Fibroblast of villous mesenchyme (primary cell): ENCODE data around the gene KRT39. TPM values are rescaled to one million over a fixed set of nuclear protein-coding genes. Genes with fewer than 3 reads are reported as not detected.
A peak's percentile ranks its signal among the peaks of the same experiment; 100 is the strongest.

Experiments used
- DNase-seq: peaks from one replicate; pipeline ENCODE4 v3.0.0-alpha.2; 2010; ENCODE audit warnings: low read depth
- H3K4me3 ChIP-seq: 2 replicates; pipeline ENCODE4 v1.5.1; 2011; ENCODE audit warnings: low read depth, mild to moderate bottlenecking, low read length
- small RNA-seq: library from RNA; depleted of rRNA; stranded (forward); fragments of <200 nt; gene quantifications from one replicate; pipeline ENCODE3, GENCODE V24; 2012
- total RNA-seq: library from RNA; depleted of rRNA; stranded (reverse); fragments of >200 nt; gene quantifications from 2 replicates; pipeline ENCODE4 v1.2.3, GENCODE V29; 2012
- TF ChIP-seq, protein P1 (sequence below): IDR thresholded peaks from 2 replicates; pipeline ENCODE4 v1.5.1; 2012; ENCODE audit warnings: low read depth, mild to moderate bottlenecking, low read length; ENCODE audit not compliant: insufficient read depth

Gene KRT39
- total RNA-seq, 1 donor = not detected

DNA sequence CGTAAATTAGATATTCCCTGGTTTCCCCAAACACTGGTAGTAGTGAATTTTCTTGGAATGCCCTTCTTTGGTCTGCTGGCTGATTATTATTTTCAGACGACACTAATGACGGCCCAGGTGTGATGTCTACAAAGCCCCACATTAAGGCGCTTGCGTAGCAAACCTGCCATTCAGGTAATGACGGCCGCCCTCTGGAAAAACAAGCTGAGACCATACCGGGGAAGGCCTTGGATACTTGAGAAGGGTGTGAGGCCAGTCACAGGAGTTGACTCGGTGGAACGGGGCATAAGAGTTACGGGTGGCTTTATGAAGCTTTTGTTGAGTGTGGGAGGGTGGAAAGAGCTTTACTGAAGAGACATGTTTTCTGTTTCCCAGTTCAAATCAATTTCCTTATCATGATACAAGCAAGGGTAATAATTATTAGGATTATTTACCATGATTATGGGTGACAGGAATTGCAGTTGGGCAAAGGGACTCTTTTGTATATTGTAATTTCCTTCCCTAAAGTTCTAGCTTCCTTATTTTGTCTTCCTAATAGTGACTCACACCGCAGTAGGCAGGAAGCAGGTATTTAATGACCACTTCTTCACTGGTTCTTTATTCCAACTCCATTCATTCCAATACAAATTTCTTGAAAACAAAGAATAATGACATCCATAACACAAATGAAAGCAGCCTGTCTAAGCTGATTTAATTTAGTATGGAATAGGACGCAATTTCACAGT lies 54.1 kb downstream of the KRT39 start:
- TF ChIP-seq, protein P1, sequence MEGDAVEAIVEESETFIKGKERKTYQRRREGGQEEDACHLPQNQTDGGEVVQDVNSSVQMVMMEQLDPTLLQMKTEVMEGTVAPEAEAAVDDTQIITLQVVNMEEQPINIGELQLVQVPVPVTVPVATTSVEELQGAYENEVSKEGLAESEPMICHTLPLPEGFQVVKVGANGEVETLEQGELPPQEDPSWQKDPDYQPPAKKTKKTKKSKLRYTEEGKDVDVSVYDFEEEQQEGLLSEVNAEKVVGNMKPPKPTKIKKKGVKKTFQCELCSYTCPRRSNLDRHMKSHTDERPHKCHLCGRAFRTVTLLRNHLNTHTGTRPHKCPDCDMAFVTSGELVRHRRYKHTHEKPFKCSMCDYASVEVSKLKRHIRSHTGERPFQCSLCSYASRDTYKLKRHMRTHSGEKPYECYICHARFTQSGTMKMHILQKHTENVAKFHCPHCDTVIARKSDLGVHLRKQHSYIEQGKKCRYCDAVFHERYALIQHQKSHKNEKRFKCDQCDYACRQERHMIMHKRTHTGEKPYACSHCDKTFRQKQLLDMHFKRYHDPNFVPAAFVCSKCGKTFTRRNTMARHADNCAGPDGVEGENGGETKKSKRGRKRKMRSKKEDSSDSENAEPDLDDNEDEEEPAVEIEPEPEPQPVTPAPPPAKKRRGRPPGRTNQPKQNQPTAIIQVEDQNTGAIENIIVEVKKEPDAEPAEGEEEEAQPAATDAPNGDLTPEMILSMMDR = no peak
- no peak for DNase-seq
- H3K4me3 ChIP-seq = no peak overlapping the region

DNA sequence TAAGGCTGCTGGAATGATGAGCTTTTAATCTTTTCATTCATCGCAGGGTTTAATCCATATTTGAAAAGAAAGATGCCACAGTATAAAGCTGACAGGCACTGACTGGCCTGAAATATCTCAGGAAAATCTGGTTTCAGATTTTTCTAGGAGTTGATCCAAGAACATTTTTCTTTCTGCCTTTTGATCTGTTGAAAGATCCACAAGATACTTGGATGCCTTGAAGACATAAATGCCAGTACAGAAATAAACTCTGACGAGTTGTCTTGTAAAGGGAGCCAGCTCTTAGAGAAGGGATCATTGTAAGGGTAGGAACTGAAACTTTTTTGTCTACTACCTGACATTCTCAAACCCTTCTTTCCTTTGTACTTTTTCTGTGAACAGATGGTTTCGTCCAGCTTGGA lies 56.3 kb downstream of the KRT39 start:
- TF ChIP-seq, protein P1 = no peak
- peak; percentile 76 for DNase-seq
- H3K4me3 ChIP-seq = no peak overlapping the region

DNA sequence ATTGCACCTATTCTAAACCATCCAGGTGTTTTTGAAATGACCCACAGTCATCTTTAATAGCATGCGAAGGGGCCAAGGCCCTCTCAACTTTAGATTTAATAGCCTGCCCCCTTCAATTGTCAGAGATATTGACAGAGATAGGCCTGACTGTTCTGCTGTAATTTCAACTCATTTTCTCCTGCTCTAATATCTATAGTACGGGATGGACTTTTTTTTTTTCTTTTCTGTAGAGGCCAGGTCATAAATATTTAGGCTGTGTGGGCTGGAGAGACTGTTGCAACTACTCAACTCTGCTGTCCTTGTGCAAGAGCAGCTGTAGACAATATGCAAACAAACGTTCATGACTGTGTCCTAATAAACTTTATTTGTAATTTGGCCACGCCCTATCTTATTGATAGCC lies 57.0 kb downstream of the KRT39 start:
- TF ChIP-seq, protein P1 = no peak
- DNase-seq = peak; percentile 94

DNA sequence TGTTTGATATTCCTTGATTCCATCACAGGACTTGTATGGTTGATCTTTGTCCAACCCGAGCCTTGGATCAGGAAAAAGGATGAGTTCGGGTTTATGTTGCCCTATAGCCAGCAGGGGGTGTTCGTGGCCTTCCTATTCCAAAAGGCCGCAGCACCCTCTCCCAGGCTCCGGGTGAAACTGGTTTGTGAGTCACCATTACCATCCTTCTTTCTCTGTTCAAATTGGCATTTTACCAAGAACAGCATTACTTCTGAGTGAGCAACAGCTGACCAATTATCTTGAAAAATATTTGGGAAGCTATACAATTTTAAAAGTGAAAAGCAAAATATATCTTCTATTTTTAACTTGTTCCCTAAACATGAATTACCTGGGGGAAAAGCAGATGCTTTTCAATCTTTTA lies 57.4 kb downstream of the KRT39 start:
- peak; percentile 97 for DNase-seq
- TF ChIP-seq, protein P1 = peak; percentile 86
- no peak overlapping the region for H3K4me3 ChIP-seq

More for the DNA sequence above, 57.0 kb downstream of the KRT39 start:
- H3K4me3 ChIP-seq = no peak overlapping the region

Small RNA genes within 50 kb of the gene (small RNA-seq; reads per million reads assigned to genes)
- not detected for gene KRTAP3-4P

Other genes starting within 250 kb of the KRT39 start
- gene KRT25, start 211.6 kb downstream of the KRT39 start, total RNA-seq = not detected in 2 replicates
- gene KRT26, start 194.7 kb downstream of the KRT39 start, total RNA-seq = not detected in 2 replicates
- gene KRT27, start 184.4 kb downstream of the KRT39 start, total RNA-seq = not detected in 2 replicates
- gene KRT28, start 167.0 kb downstream of the KRT39 start, total RNA-seq = not detected in 2 replicates
- gene KRT10, start 144.3 kb downstream of the KRT39 start, total RNA-seq = 3.0 and 3.2 TPM in 2 replicates
- gene KRT12, start 99.7 kb downstream of the KRT39 start, total RNA-seq = not detected in 2 replicates
- gene KRT20, start 81.7 kb downstream of the KRT39 start, total RNA-seq = not detected in 2 replicates
- under 0.01 and 1.7 TPM in 2 replicates for gene KRT23, start 29.3 kb downstream of the KRT39 start, total RNA-seq
- gene KRT40, start 17.4 kb upstream of the KRT39 start, total RNA-seq = not detected in 2 replicates
- not detected in 2 replicates for gene KRTAP3-3, start 27.2 kb upstream of the KRT39 start, total RNA-seq
- not detected in 2 replicates for gene KRTAP3-2, start 33.0 kb upstream of the KRT39 start, total RNA-seq
- gene KRTAP3-1, start 42.2 kb upstream of the KRT39 start, total RNA-seq = not detected in 2 replicates
- gene KRTAP1-5, start 60.3 kb upstream of the KRT39 start, total RNA-seq = 11.0 and 16.4 TPM in 2 replicates
- not detected in 2 replicates for gene KRTAP1-4, start 63.2 kb upstream of the KRT39 start, total RNA-seq
- not detected in 2 replicates for gene KRTAP1-3, start 67.9 kb upstream of the KRT39 start, total RNA-seq
- gene KRTAP1-1, start 74.5 kb upstream of the KRT39 start, total RNA-seq = not detected in 2 replicates
- not detected in 2 replicates for gene KRTAP2-1, start 80.4 kb upstream of the KRT39 start, total RNA-seq
- not detected in 2 replicates for gene KRTAP2-2, start 88.3 kb upstream of the KRT39 start, total RNA-seq
- gene KRTAP2-3, start 93.2 kb upstream of the KRT39 start, total RNA-seq = 0.32 TPM in 1 of 2 replicates, not detected in the other
- not detected in 2 replicates for gene KRTAP2-4, start 98.9 kb upstream of the KRT39 start, total RNA-seq
- not detected in 2 replicates for gene KRTAP4-7, start 117.2 kb upstream of the KRT39 start, total RNA-seq
- gene KRTAP4-8, start 131.2 kb upstream of the KRT39 start, total RNA-seq = not detected in 2 replicates
- not detected in 2 replicates for gene KRTAP4-16, start 135.3 kb upstream of the KRT39 start, total RNA-seq
- not detected in 2 replicates for gene KRTAP4-9, start 138.4 kb upstream of the KRT39 start, total RNA-seq
- gene KRTAP4-11, start 151.4 kb upstream of the KRT39 start, total RNA-seq = not detected in 2 replicates
- gene KRTAP4-12, start 157.2 kb upstream of the KRT39 start, total RNA-seq = not detected in 2 replicates
- gene KRTAP4-6, start 173.6 kb upstream of the KRT39 start, total RNA-seq = not detected in 2 replicates
- not detected in 2 replicates for gene KRTAP4-5, start 182.9 kb upstream of the KRT39 start, total RNA-seq
- gene KRTAP4-4, start 193.8 kb upstream of the KRT39 start, total RNA-seq = not detected in 2 replicates
- gene KRTAP4-3, start 201.3 kb upstream of the KRT39 start, total RNA-seq = not detected in 2 replicates
- gene KRTAP4-2, start 211.3 kb upstream of the KRT39 start, total RNA-seq = not detected in 2 replicates
- gene KRTAP4-1, start 218.0 kb upstream of the KRT39 start, total RNA-seq = not detected in 2 replicates
- gene KRTAP9-1, start 222.9 kb upstream of the KRT39 start, total RNA-seq = not detected in 2 replicates